ENCODE measurements around the gene JARID2. TPM values are rescaled to one million over a fixed set of nuclear protein-coding genes. Genes with fewer than 3 reads are reported as not detected.
A peak's percentile ranks its signal among the peaks of the same experiment; 100 is the strongest.

The JARID2 gene
- total RNA-seq, 1 experiment from 2014 or later, result 180 TPM

GRCh38 chr6:15244620-15245360 lies 1.1 kb upstream of the JARID2 start (continued):
- TF ChIP-seq ZNF425 (CRISPR knock-in tag; conservative IDR thresholded peaks at IDR 0.05) (no peak), GABPB1 (CRISPR knock-in tag; IDR thresholded peaks at IDR 0.05) (peak; percentile 36; the same call in 1 of the 2 replicates), SOX15 (CRISPR knock-in tag; IDR thresholded peaks at IDR 0.05) (no peak), HMGXB4 (CRISPR knock-in tag; IDR thresholded peaks at IDR 0.05) (0 out of 2 replicates have a peak, but pooled peaks have one; percentile 43), TP53 (CRISPR knock-in tag; IDR thresholded peaks at IDR 0.05) (no peak), NFATC4 (CRISPR knock-in tag; IDR thresholded peaks at IDR 0.05) (no peak), ETV6 (CRISPR knock-in tag; IDR thresholded peaks at IDR 0.05) (no peak), CREM (CRISPR knock-in tag; IDR thresholded peaks at IDR 0.05) (no peak), ESRRA (CRISPR knock-in tag; IDR thresholded peaks at IDR 0.05; ENCODE audit: borderline replicate concordance) (0 out of 2 replicates have a peak, but pooled peaks have one; percentile 21), ZNF219 (CRISPR knock-in tag; IDR thresholded peaks at IDR 0.05; ENCODE audit: borderline replicate concordance) (peak; percentile 76; the same call in 1 of the 2 replicates)
- TF ChIP-seq, protein P1, sequence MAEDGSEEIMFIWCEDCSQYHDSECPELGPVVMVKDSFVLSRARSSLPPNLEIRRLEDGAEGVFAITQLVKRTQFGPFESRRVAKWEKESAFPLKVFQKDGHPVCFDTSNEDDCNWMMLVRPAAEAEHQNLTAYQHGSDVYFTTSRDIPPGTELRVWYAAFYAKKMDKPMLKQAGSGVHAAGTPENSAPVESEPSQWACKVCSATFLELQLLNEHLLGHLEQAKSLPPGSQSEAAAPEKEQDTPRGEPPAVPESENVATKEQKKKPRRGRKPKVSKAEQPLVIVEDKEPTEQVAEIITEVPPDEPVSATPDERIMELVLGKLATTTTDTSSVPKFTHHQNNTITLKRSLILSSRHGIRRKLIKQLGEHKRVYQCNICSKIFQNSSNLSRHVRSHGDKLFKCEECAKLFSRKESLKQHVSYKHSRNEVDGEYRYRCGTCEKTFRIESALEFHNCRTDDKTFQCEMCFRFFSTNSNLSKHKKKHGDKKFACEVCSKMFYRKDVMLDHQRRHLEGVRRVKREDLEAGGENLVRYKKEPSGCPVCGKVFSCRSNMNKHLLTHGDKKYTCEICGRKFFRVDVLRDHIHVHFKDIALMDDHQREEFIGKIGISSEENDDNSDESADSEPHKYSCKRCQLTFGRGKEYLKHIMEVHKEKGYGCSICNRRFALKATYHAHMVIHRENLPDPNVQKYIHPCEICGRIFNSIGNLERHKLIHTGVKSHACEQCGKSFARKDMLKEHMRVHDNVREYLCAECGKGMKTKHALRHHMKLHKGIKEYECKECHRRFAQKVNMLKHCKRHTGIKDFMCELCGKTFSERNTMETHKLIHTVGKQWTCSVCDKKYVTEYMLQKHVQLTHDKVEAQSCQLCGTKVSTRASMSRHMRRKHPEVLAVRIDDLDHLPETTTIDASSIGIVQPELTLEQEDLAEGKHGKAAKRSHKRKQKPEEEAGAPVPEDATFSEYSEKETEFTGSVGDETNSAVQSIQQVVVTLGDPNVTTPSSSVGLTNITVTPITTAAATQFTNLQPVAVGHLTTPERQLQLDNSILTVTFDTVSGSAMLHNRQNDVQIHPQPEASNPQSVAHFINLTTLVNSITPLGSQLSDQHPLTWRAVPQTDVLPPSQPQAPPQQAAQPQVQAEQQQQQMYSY (CRISPR knock-in tag; IDR thresholded peaks at IDR 0.05), result 0 out of 2 replicates have a peak, but pooled peaks have one; percentile 30
- TF ChIP-seq, protein P2, sequence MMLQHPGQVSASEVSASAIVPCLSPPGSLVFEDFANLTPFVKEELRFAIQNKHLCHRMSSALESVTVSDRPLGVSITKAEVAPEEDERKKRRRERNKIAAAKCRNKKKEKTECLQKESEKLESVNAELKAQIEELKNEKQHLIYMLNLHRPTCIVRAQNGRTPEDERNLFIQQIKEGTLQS (CRISPR knock-in tag; conservative IDR thresholded peaks at IDR 0.05), result no peak

GRCh38 chr6:15246217-15246665 lies 372 bp downstream of the JARID2 start:
- Mint-ChIP-seq H3K4me3 (peak overlapping the region; percentile 100), H3K27me3 (ENCODE audit: low read depth) (no peaks in the 10 kb centered on the region), H3K4me1 (peaks cover 54% of the 10 kb centered on the region), H3K27ac (peak overlapping the region; percentile 98), H3K9me3 (no peaks in the 10 kb centered on the region), H3K36me3 (peaks cover 29% of the 10 kb centered on the region)
- DNase-seq (ENCODE audit: low spot score), result no peak
- CTCF ChIA-PET, result no interaction called here
- TF ChIP-seq TP53 (CRISPR knock-in tag; IDR thresholded peaks at IDR 0.05) (no peak), SP1 (CRISPR knock-in tag; conservative IDR thresholded peaks at IDR 0.05) (0 out of 2 replicates have a peak, but pooled peaks have one; percentile 28)
- no peak for ATAC-seq
- POLR2A ChIA-PET, result no interaction called here

Data from WTC11 (cell line).